ENCODE data around the gene ZNF197. TPM values are rescaled to one million over a fixed set of nuclear protein-coding genes. Genes with fewer than 3 reads are reported as not detected.
"Not testable (repeated sequence)": the region's sequence is repeated elsewhere in the genome, so short reads cannot be mapped to it uniquely, and the experiment has no call there.

The ZNF197 gene
- total and polyA plus RNA-seq, 2 of the 4 experiments (the other 2 are of a cell fraction), result 5.0 to 14.9 TPM

GRCh38 chr3:44578924-44579515, 45.8 kb upstream of the ZNF197 start:
- H2BK20ac ChIP-seq (ENCODE audit: low read depth, low read length); H2BK120ac ChIP-seq (ENCODE audit: low read depth, low read length); H3K56ac ChIP-seq (ENCODE audit: extremely low read depth, insufficient read depth, low read length); BruUV-seq (replicated peaks); H3K36me3 ChIP-seq (ENCODE audit: control insufficient read depth, insufficient read depth, low read length); H2BK15ac ChIP-seq (ENCODE audit: low read depth, low read length); H2AK9ac ChIP-seq (replicated peaks; ENCODE audit: low read depth, low read length, poor library complexity); H2AK5ac ChIP-seq (ENCODE audit: low read depth, low read length); H3K27ac ChIP-seq (ENCODE audit: insufficient read depth, low read length); H3K4me1 ChIP-seq (ENCODE audit: control insufficient read depth, insufficient read depth, low read length); dilution Hi-C loops (cut with HindIII; ENCODE audit: low sequenced_read_pairs, unreplicated experiment); H3K4me2 ChIP-seq (ENCODE audit: low read depth, low read length); H3K9ac ChIP-seq (ENCODE audit: low read depth, low read length); H3K4ac ChIP-seq (ENCODE audit: low read depth, low read length); H4K20me1 ChIP-seq (ENCODE audit: insufficient read depth, low read length); H4K8ac ChIP-seq (ENCODE audit: low read depth in 2 of 2, low read length in 2 of 2); in situ Hi-C loops (cut with MboI; ENCODE audit: low sequenced_read_pairs); H4K5ac ChIP-seq (ENCODE audit: low read depth, low read length); H3K79me1 ChIP-seq (ENCODE audit: low read depth in 1 of 2, low read length in 2 of 2); H3K4me3 ChIP-seq (ENCODE audit: insufficient read depth, low read depth, low read length); H3K9me3 ChIP-seq (ENCODE audit: control insufficient read depth, insufficient read depth, low read length); ATAC-seq (ENCODE audit: low read depth); H2AFZ ChIP-seq (replicated peaks; ENCODE audit: low read length, poor library complexity); H2BK5ac ChIP-seq (ENCODE audit: low read depth, low read length, poor library complexity, severe bottlenecking); H4K91ac ChIP-seq (ENCODE audit: insufficient read depth, low read depth, low read length); intact Hi-C loops (cut with micrococcal nuclease); H3K23ac ChIP-seq (ENCODE audit: low read depth, low read length); POLR2A ChIA-PET (ENCODE audit: unreplicated experiment); H3K18ac ChIP-seq (ENCODE audit: low read depth, low read length); H3K27me3 ChIP-seq (ENCODE audit: control insufficient read depth, insufficient read depth, low read length); H3K14ac ChIP-seq (replicated peaks; ENCODE audit: low read depth, low read length); H3K9me1 ChIP-seq (ENCODE audit: insufficient read depth, low read length); CTCF ChIA-PET; DNase-seq: not testable (repeated sequence)
- WGBS, 2 experiments (ENCODE audit: extremely low coverage in 2 of 2, insufficient read length in 1 of 2), result 94% methylated on average over 17 of the region's 37 CpGs; no CpG with 5 or more reads in 1 of the 2 experiments

- H4K20me1 ChIP-seq (ENCODE audit: insufficient read depth, low read length); H4K8ac ChIP-seq (ENCODE audit: low read depth in 2 of 2, low read length in 2 of 2); H3K79me1 ChIP-seq (ENCODE audit: low read depth in 1 of 2, low read length in 2 of 2); H3K9ac ChIP-seq (ENCODE audit: low read depth, low read length); CTCF ChIA-PET; H3K4me3 ChIP-seq (ENCODE audit: insufficient read depth, low read depth, low read length); dilution Hi-C loops (cut with HindIII; ENCODE audit: low sequenced_read_pairs, unreplicated experiment); H3K18ac ChIP-seq (ENCODE audit: low read depth, low read length); H3K14ac ChIP-seq (replicated peaks; ENCODE audit: low read depth, low read length); H2BK15ac ChIP-seq (ENCODE audit: low read depth, low read length); H3K36me3 ChIP-seq (ENCODE audit: control insufficient read depth, insufficient read depth, low read length); in situ Hi-C loops (cut with MboI; ENCODE audit: low sequenced_read_pairs); H3K56ac ChIP-seq (ENCODE audit: extremely low read depth, insufficient read depth, low read length); ATAC-seq (ENCODE audit: low read depth); BruUV-seq (replicated peaks); H3K27me3 ChIP-seq (ENCODE audit: control insufficient read depth, insufficient read depth, low read length); H3K27ac ChIP-seq (ENCODE audit: insufficient read depth, low read length); H3K9me3 ChIP-seq (ENCODE audit: control insufficient read depth, insufficient read depth, low read length); H2BK20ac ChIP-seq (ENCODE audit: low read depth, low read length); H3K4ac ChIP-seq (ENCODE audit: low read depth, low read length); H3K4me1 ChIP-seq (ENCODE audit: control insufficient read depth, insufficient read depth, low read length); H2AK9ac ChIP-seq (replicated peaks; ENCODE audit: low read depth, low read length, poor library complexity); H4K91ac ChIP-seq (ENCODE audit: insufficient read depth, low read depth, low read length); H3K4me2 ChIP-seq (ENCODE audit: low read depth, low read length); H3K23ac ChIP-seq (ENCODE audit: low read depth, low read length); H2BK5ac ChIP-seq (ENCODE audit: low read depth, low read length, poor library complexity, severe bottlenecking); H2BK120ac ChIP-seq (ENCODE audit: low read depth, low read length); H4K5ac ChIP-seq (ENCODE audit: low read depth, low read length); H2AFZ ChIP-seq (replicated peaks; ENCODE audit: low read length, poor library complexity); DNase-seq; POLR2A ChIA-PET (ENCODE audit: unreplicated experiment); H3K9me1 ChIP-seq (ENCODE audit: insufficient read depth, low read length); H2AK5ac ChIP-seq (ENCODE audit: low read depth, low read length); intact Hi-C loops (cut with micrococcal nuclease): not testable (repeated sequence)
- WGBS, 2 experiments (ENCODE audit: extremely low coverage in 2 of 2, insufficient read length in 1 of 2), result no CpG with 5 or more reads among the region's 15 CpGs
These were observed 45.1 kb upstream of the ZNF197 start for GRCh38 chr3:44579749-44580148.
